ENCODE data around the gene NDUFC2.

NDUFC2 gene

DNA sequence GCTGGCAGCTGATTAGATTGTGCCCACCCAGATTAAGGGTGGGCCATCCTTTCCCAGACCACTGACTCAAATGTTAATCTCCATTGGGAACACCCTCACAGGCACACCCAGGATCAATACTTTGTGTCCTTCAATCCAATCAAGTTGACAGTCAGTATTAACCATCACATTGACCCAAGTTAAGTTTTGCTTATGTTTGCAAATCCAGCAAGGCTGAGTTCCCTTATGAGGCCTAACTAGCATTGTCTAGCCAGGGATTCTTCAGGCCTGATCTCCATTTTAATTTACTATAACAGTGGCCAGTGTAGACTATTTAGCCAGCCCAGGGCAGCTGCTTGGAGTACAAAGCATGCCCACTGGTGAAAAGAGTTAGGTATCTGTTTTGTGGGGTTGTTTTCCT lies 54.3 kb downstream of the NDUFC2 start:
- no peak for DNase-seq

- DNase-seq = no peak
Observed at GRCh38 chr11:78023426-78023825, 56.2 kb downstream of the NDUFC2 start.

- no peak for DNase-seq
Observed at GRCh38 chr11:78022397-78023396, 57.0 kb downstream of the NDUFC2 start, which contains the start of gene KCTD14. TSS of gene KCTD14 (minus strand) at chr11:78023276. CDS start at chr11:78023249, 27 bp downstream.

DNA sequence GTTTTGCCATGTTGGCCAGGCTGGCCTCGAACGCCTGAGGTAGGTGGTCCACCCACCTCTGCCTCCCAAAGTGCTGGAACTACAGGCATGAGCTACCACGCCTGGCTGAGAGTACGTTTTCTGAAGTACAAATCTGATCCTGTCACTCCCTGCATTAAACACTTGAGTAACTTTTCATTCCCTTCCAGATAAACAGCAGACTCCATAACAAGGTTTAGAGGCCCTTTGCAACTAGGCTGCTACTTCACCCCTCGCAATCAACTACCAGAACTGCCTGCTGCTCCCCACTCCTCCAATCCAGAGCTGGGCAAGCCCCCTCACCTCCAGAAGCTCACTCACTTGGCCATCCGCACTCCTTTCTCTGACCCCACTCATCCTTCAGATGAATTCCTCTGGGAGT lies 58.1 kb downstream of the NDUFC2 start:
- DNase-seq = no peak

- DNase-seq = no peak
Observed at GRCh38 chr11:78020246-78020645, 59.4 kb downstream of the NDUFC2 start.

- no peak for DNase-seq
Observed at GRCh38 chr11:78019808-78020207, 59.9 kb downstream of the NDUFC2 start.

Data from NCI-H1417 (cell line).